HL-60 (cell line): ENCODE results near the gene ANXA10.
"Not testable (repeated sequence)": the region's sequence is repeated elsewhere in the genome, so short reads cannot be mapped to it uniquely, and the experiment has no call there.

Experiments
- DNase-seq, 2 experiments: peaks; one replicate each; pipeline ENCODE4 v3.0.0-alpha.2; 2010 to 2020; ENCODE audit warnings: low read depth in 1 of 2, low spot score in 1 of 2
- H3K27ac ChIP-seq: fragments of 250-450 bp; sonication (Bioruptor Pico); replicated peaks from 2 replicates; pipeline ENCODE4 v1.5.1; 2020; ENCODE audit warnings: mild to moderate bottlenecking, moderate library complexity
- H3K27me3 ChIP-seq: fragments of 250-450 bp; sonication (Bioruptor Pico); 2 replicates; pipeline ENCODE4 v1.5.1; 2021; ENCODE audit warnings: mild to moderate bottlenecking, moderate library complexity; ENCODE audit not compliant: insufficient read depth, poor library complexity, severe bottlenecking
- H3K4me3 ChIP-seq: replicated peaks from 2 replicates; pipeline ENCODE4 v1.5.1; 2011; ENCODE audit warnings: mild to moderate bottlenecking, control low read depth, low read length; ENCODE audit not compliant: insufficient read depth
- CTCF ChIP-seq: IDR thresholded peaks from one replicate; pipeline ENCODE4 v1.5.1; 2011; ENCODE audit warnings: low read length, control low read depth, inconsistent platforms; ENCODE audit not compliant: insufficient read depth
- GABPA ChIP-seq: IDR thresholded peaks from 2 replicates; pipeline ENCODE4 v1.6.1; 2012; ENCODE audit warnings: low read depth
- POLR2AphosphoS5 ChIP-seq: IDR thresholded peaks from 2 replicates; pipeline ENCODE4 v1.6.1; 2012; ENCODE audit warnings: low read depth
- SPI1 ChIP-seq: IDR thresholded peaks from 2 replicates; pipeline ENCODE4 v1.6.1; 2012; ENCODE audit warnings: low read depth, mild to moderate bottlenecking, borderline replicate concordance
- TF ChIP-seq, protein P1 (sequence below): IDR thresholded peaks from 2 replicates; pipeline ENCODE4 v1.6.1; 2012; ENCODE audit warnings: low read depth; ENCODE audit not compliant: insufficient replicate concordance

ANXA10 gene

GRCh38 chr4:168208957-168209614 is 116.7 kb downstream of the ANXA10 start:
- H3K27me3 ChIP-seq: no peaks in the 10 kb centered on the region
- no peak overlapping the region for H3K27ac ChIP-seq
- no peak overlapping the region for H3K4me3 ChIP-seq
- TF ChIP-seq GABPA: no peak
- DNase-seq: no peak

DNA sequence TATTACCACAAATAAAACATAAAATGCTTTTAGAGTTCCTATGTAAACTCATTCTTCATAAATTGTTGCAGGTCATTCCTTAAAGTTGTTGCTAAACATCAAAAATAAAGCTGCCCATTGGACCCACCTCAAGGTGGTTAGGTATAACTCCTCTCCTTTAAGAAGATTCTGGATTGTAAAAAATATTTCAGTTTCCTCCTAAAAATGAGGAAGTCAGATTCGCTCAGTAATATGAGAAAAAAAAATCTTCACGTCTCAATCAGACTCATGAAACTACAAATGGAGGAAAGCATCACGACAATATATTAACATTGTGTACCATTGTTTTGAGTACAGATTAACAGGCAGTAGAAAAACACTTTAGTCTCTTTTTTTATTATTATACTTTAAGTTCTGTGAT is 120.3 kb downstream of the ANXA10 start:
- DNase-seq: no peak
- TF ChIP-seq POLR2AphosphoS5: no peak
- TF ChIP-seq CTCF: no peak
- peak; percentile 87 for TF ChIP-seq SPI1
- no peaks in the 10 kb centered on the region for H3K27me3 ChIP-seq
- H3K4me3 ChIP-seq: no peak overlapping the region
- H3K27ac ChIP-seq: no peak overlapping the region

DNA sequence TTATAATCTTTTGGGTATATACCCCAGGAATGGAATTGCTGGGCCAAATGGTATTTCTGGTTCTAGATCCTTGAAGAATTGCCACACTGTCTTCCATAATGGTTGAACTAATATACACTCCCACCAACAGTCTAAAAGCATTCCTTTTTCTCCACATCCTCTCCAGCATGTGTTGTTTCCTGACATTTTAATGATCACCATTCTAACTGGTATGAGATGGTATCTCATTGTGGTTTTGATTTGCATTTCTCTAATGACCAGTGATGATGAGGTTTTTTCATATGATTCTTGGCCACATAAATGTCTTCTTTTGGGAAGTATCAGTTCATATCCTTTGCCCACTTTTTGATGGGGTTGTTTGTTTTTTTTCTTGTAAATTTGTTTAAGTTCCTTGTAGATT is 121.2 kb downstream of the ANXA10 start:
- H3K27me3 ChIP-seq, DNase-seq, H3K4me3 ChIP-seq, H3K27ac ChIP-seq: not testable (repeated sequence)

GRCh38 chr4:168218645-168219044 is 126.3 kb downstream of the ANXA10 start:
- no peak overlapping the region for H3K4me3 ChIP-seq
- DNase-seq: no peak
- TF ChIP-seq CTCF (no peak), SPI1 (no peak), GABPA (no peak), POLR2AphosphoS5 (no peak)
- TF ChIP-seq, protein P1, sequence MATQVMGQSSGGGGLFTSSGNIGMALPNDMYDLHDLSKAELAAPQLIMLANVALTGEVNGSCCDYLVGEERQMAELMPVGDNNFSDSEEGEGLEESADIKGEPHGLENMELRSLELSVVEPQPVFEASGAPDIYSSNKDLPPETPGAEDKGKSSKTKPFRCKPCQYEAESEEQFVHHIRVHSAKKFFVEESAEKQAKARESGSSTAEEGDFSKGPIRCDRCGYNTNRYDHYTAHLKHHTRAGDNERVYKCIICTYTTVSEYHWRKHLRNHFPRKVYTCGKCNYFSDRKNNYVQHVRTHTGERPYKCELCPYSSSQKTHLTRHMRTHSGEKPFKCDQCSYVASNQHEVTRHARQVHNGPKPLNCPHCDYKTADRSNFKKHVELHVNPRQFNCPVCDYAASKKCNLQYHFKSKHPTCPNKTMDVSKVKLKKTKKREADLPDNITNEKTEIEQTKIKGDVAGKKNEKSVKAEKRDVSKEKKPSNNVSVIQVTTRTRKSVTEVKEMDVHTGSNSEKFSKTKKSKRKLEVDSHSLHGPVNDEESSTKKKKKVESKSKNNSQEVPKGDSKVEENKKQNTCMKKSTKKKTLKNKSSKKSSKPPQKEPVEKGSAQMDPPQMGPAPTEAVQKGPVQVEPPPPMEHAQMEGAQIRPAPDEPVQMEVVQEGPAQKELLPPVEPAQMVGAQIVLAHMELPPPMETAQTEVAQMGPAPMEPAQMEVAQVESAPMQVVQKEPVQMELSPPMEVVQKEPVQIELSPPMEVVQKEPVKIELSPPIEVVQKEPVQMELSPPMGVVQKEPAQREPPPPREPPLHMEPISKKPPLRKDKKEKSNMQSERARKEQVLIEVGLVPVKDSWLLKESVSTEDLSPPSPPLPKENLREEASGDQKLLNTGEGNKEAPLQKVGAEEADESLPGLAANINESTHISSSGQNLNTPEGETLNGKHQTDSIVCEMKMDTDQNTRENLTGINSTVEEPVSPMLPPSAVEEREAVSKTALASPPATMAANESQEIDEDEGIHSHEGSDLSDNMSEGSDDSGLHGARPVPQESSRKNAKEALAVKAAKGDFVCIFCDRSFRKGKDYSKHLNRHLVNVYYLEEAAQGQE: no peak
- no peak overlapping the region for H3K27ac ChIP-seq
- H3K27me3 ChIP-seq: no peaks in the 10 kb centered on the region

DNA sequence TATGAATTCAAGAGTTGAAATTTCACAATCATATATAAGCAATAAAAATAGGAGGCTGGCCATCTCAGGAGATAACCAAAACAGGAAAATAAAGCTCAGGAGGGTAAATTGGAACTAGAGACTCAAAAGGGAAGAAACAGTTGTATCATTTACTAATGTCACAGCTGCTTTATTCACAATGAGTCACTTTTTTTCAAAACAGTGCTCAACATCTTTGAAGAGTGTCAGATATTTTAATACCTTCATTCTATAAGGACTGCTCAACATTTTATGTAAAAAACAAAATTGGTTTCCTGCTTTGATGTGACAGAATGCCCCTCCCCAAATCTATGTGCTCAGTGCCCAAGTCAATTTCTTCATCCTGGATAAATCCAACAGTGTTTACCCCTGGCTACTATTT is 128.6 kb downstream of the ANXA10 start:
- DNase-seq: no peak
- no peaks in the 10 kb centered on the region for H3K27me3 ChIP-seq
- H3K27ac ChIP-seq: no peak overlapping the region
- no peak overlapping the region for H3K4me3 ChIP-seq
- TF ChIP-seq, protein P1: no peak
- TF ChIP-seq GABPA (no peak), CTCF (no peak), POLR2AphosphoS5 (no peak)
